Measurements from ENCODE around the gene MND1.
A peak's percentile ranks its signal among the peaks of the same experiment; 100 is the strongest.

The MND1 gene

GRCh38 chr4:153333874-153334273, 10.6 kb upstream of the MND1 start:
- peaks cover 11% of the 10 kb centered on the region; the same call in 1 of the 2 replicates for H3K4me1 ChIP-seq (ENCODE audit: insufficient read depth, low read length)
- H3K36me3 ChIP-seq (ENCODE audit: insufficient read depth, low read length): peaks cover 2% of the 10 kb centered on the region; the same call in 1 of the 2 replicates
- H3K9me3 ChIP-seq (ENCODE audit: control insufficient read depth, insufficient read depth, low read length): no peaks in the 10 kb centered on the region
- no peak overlapping the region for H3K9ac ChIP-seq (ENCODE audit: low read depth, low read length)

- Histone ChIP-seq H3K36me3 (ENCODE audit: insufficient read depth, low read length) (peaks cover 2% of the 10 kb centered on the region; the same call in 1 of the 2 replicates), H3K4me1 (ENCODE audit: insufficient read depth, low read length) (peaks cover 11% of the 10 kb centered on the region; the same call in 1 of the 2 replicates), H3K9me3 (ENCODE audit: control insufficient read depth, insufficient read depth, low read length) (no peaks in the 10 kb centered on the region), H3K9ac (ENCODE audit: low read depth, low read length) (no peak overlapping the region)
Measured at GRCh38 chr4:153335665-153336064, 8.8 kb upstream of the MND1 start.

GRCh38 chr4:153337686-153338085, 6.8 kb upstream of the MND1 start:
- H3K9ac ChIP-seq (ENCODE audit: low read depth, low read length): no peak overlapping the region
- H3K9me3 ChIP-seq (ENCODE audit: control insufficient read depth, insufficient read depth, low read length): no peaks in the 10 kb centered on the region
- H3K4me1 ChIP-seq (ENCODE audit: insufficient read depth, low read length): peaks cover 19% of the 10 kb centered on the region
- peaks cover 2% of the 10 kb centered on the region; the same call in 1 of the 2 replicates for H3K36me3 ChIP-seq (ENCODE audit: insufficient read depth, low read length)

GRCh38 chr4:153341575-153342090, 2.9 kb upstream of the MND1 start:
- H3K4me1 ChIP-seq (ENCODE audit: insufficient read depth, low read length): peaks cover 8% of the 10 kb centered on the region; the same call in 1 of the 2 replicates
- H3K9ac ChIP-seq (ENCODE audit: low read depth, low read length): no peak overlapping the region
- no peaks in the 10 kb centered on the region for H3K9me3 ChIP-seq (ENCODE audit: control insufficient read depth, insufficient read depth, low read length)
- H3K36me3 ChIP-seq (ENCODE audit: insufficient read depth, low read length): peaks cover 2% of the 10 kb centered on the region; the same call in 1 of the 2 replicates

- Histone ChIP-seq H3K36me3 (ENCODE audit: insufficient read depth, low read length) (no peaks in the 10 kb centered on the region), H3K9me3 (ENCODE audit: control insufficient read depth, insufficient read depth, low read length) (no peaks in the 10 kb centered on the region), H3K4me1 (ENCODE audit: insufficient read depth, low read length) (peaks cover 15% of the 10 kb centered on the region; the same call in 1 of the 2 replicates), H3K9ac (ENCODE audit: low read depth, low read length) (no peak overlapping the region)
Measured at GRCh38 chr4:153342751-153343552, 1.5 kb upstream of the MND1 start.

- no peaks in the 10 kb centered on the region for H3K9me3 ChIP-seq (ENCODE audit: control insufficient read depth, insufficient read depth, low read length)
- no peaks in the 10 kb centered on the region for H3K36me3 ChIP-seq (ENCODE audit: insufficient read depth, low read length)
- H3K9ac ChIP-seq (ENCODE audit: low read depth, low read length): peak overlapping the region; percentile 92
- peaks cover 15% of the 10 kb centered on the region; the same call in 1 of the 2 replicates for H3K4me1 ChIP-seq (ENCODE audit: insufficient read depth, low read length)
Measured at GRCh38 chr4:153345012-153345981, 809 bp downstream of the MND1 start.

- Histone ChIP-seq H3K9me3 (ENCODE audit: control insufficient read depth, insufficient read depth, low read length) (no peaks in the 10 kb centered on the region), H3K4me1 (ENCODE audit: insufficient read depth, low read length) (peaks cover 15% of the 10 kb centered on the region; the same call in 1 of the 2 replicates), H3K36me3 (ENCODE audit: insufficient read depth, low read length) (no peaks in the 10 kb centered on the region), H3K9ac (ENCODE audit: low read depth, low read length) (peak overlapping the region; percentile 92)
Measured at GRCh38 chr4:153346031-153346430, 1.5 kb downstream of the MND1 start.

GRCh38 chr4:153346563-153346962, 2.1 kb downstream of the MND1 start:
- H3K9me3 ChIP-seq (ENCODE audit: control insufficient read depth, insufficient read depth, low read length): no peaks in the 10 kb centered on the region
- H3K9ac ChIP-seq (ENCODE audit: low read depth, low read length): no peak overlapping the region
- peaks cover 13% of the 10 kb centered on the region; the same call in 1 of the 2 replicates for H3K4me1 ChIP-seq (ENCODE audit: insufficient read depth, low read length)
- no peaks in the 10 kb centered on the region for H3K36me3 ChIP-seq (ENCODE audit: insufficient read depth, low read length)

- Histone ChIP-seq H3K4me1 (ENCODE audit: insufficient read depth, low read length) (peaks cover 7% of the 10 kb centered on the region; the same call in 1 of the 2 replicates), H3K36me3 (ENCODE audit: insufficient read depth, low read length) (no peaks in the 10 kb centered on the region), H3K9me3 (ENCODE audit: control insufficient read depth, insufficient read depth, low read length) (no peaks in the 10 kb centered on the region), H3K9ac (ENCODE audit: low read depth, low read length) (no peak overlapping the region)
Measured at GRCh38 chr4:153347117-153347516, 2.6 kb downstream of the MND1 start.

- peaks cover 7% of the 10 kb centered on the region; the same call in 1 of the 2 replicates for H3K4me1 ChIP-seq (ENCODE audit: insufficient read depth, low read length)
- no peaks in the 10 kb centered on the region for H3K9me3 ChIP-seq (ENCODE audit: control insufficient read depth, insufficient read depth, low read length)
Measured at GRCh38 chr4:153348006-153348405, 3.5 kb downstream of the MND1 start.

GRCh38 chr4:153349206-153349805, 4.8 kb downstream of the MND1 start:
- peaks cover 7% of the 10 kb centered on the region; the same call in 1 of the 2 replicates for H3K4me1 ChIP-seq (ENCODE audit: insufficient read depth, low read length)
- no peaks in the 10 kb centered on the region for H3K9me3 ChIP-seq (ENCODE audit: control insufficient read depth, insufficient read depth, low read length)
- H3K36me3 ChIP-seq (ENCODE audit: insufficient read depth, low read length): no peaks in the 10 kb centered on the region
- no peak overlapping the region for H3K9ac ChIP-seq (ENCODE audit: low read depth, low read length)

More at GRCh38 chr4:153348006-153348405, 3.5 kb downstream of the MND1 start:
- Histone ChIP-seq H3K9ac (ENCODE audit: low read depth, low read length) (no peak overlapping the region), H3K36me3 (ENCODE audit: insufficient read depth, low read length) (no peaks in the 10 kb centered on the region)

GRCh38 chr4:153362184-153362583, 17.7 kb downstream of the MND1 start:
- Histone ChIP-seq H3K4me1 (ENCODE audit: insufficient read depth, low read length) (no peaks in the 10 kb centered on the region), H3K36me3 (ENCODE audit: insufficient read depth, low read length) (no peaks in the 10 kb centered on the region; the same call in none of the 2 replicates), H3K9ac (ENCODE audit: low read depth, low read length) (no peak overlapping the region), H3K9me3 (ENCODE audit: control insufficient read depth, insufficient read depth, low read length) (no peaks in the 10 kb centered on the region)

- Histone ChIP-seq H3K9me3 (ENCODE audit: control insufficient read depth, insufficient read depth, low read length) (no peaks in the 10 kb centered on the region), H3K9ac (ENCODE audit: low read depth, low read length) (no peak overlapping the region), H3K4me1 (ENCODE audit: insufficient read depth, low read length) (no peaks in the 10 kb centered on the region), H3K36me3 (ENCODE audit: insufficient read depth, low read length) (no peaks in the 10 kb centered on the region; the same call in none of the 2 replicates)
Measured at GRCh38 chr4:153364061-153364460, 19.6 kb downstream of the MND1 start.

Data from ES-I3 (cell line).